Chondrocyte (in vitro differentiated cells): ENCODE results near the gene HBS1L. TPM values are rescaled to one million over a fixed set of nuclear protein-coding genes. Genes with fewer than 3 reads are reported as not detected.

Experiments
- DNase-seq: peaks from one replicate; pipeline ENCODE4 v3.0.0; 2021; ENCODE audit warnings: mixed read lengths, low spot score
- H3K27ac Mint-ChIP-seq: one replicate; pipeline ENCODE4 v1.8.0; 2021; ENCODE audit warnings: mild to moderate bottlenecking, moderate library complexity, mixed read lengths; ENCODE audit not compliant: unreplicated experiment
- H3K27me3 Mint-ChIP-seq: 2 replicates; pipeline ENCODE4 v1.8.0; 2021; ENCODE audit warnings: low read depth, mixed read lengths
- H3K36me3 Mint-ChIP-seq: 2 replicates; pipeline ENCODE4 v1.8.0; 2021; ENCODE audit warnings: low read depth, mixed read lengths
- H3K4me1 Mint-ChIP-seq: 2 replicates; pipeline ENCODE4 v1.8.0; 2021; ENCODE audit warnings: low read depth, mild to moderate bottlenecking, mixed read lengths
- H3K4me3 Mint-ChIP-seq: one replicate; pipeline ENCODE4 v1.8.0; 2021; ENCODE audit warnings: mild to moderate bottlenecking, moderate library complexity, mixed read lengths; ENCODE audit not compliant: unreplicated experiment
- H3K9me3 Mint-ChIP-seq: 2 replicates; pipeline ENCODE4 v1.8.0; 2021; ENCODE audit warnings: low read depth, mixed read lengths
- CTCF ChIP-seq: fragments of 200-600 bp; sonication (generic); IDR thresholded peaks from 2 replicates; pipeline ENCODE4 v1.5.0; 2021; ENCODE audit warnings: antibody characterized with exemption, mild to moderate bottlenecking, moderate library complexity
- total RNA-seq: library from RNA; stranded (reverse); gene quantifications from 3 replicates; pipeline ENCODE4 v1.2.1, GENCODE V29; 2021

Gene HBS1L
- total RNA-seq, 1 donor from 2014 or later = 70.4 TPM

- Mint-ChIP-seq H3K36me3 (peaks cover 6% of the 10 kb centered on the region), H3K4me1 (no peaks in the 10 kb centered on the region), H3K9me3 (peaks cover 15% of the 10 kb centered on the region), H3K27me3 (peaks cover 14% of the 10 kb centered on the region), H3K4me3 (no peak overlapping the region), H3K27ac (no peak overlapping the region)
- DNase-seq = no peak
- TF ChIP-seq CTCF = no peak
Measured at GRCh38 chr6:135086414-135086764, 31.8 kb upstream of the HBS1L start.

GRCh38 chr6:135085700-135086413, 31.2 kb upstream of the HBS1L start:
- DNase-seq = no peak
- H3K27me3 Mint-ChIP-seq = peaks cover 14% of the 10 kb centered on the region
- peaks cover 15% of the 10 kb centered on the region for H3K9me3 Mint-ChIP-seq
- H3K4me1 Mint-ChIP-seq = no peaks in the 10 kb centered on the region
- TF ChIP-seq CTCF = no peak
- no peak overlapping the region for H3K4me3 Mint-ChIP-seq
- H3K36me3 Mint-ChIP-seq = peaks cover 6% of the 10 kb centered on the region
- no peak overlapping the region for H3K27ac Mint-ChIP-seq

- TF ChIP-seq CTCF = no peak
- Mint-ChIP-seq H3K27ac (no peak overlapping the region), H3K4me1 (no peaks in the 10 kb centered on the region), H3K4me3 (no peak overlapping the region), H3K36me3 (peaks cover 6% of the 10 kb centered on the region), H3K27me3 (peaks cover 14% of the 10 kb centered on the region), H3K9me3 (peaks cover 15% of the 10 kb centered on the region)
- DNase-seq = no peak
Measured at GRCh38 chr6:135084916-135085269, 30.3 kb upstream of the HBS1L start.

- Mint-ChIP-seq H3K4me3 (no peak overlapping the region), H3K27me3 (peaks cover 15% of the 10 kb centered on the region), H3K36me3 (peaks cover 6% of the 10 kb centered on the region), H3K4me1 (no peaks in the 10 kb centered on the region), H3K9me3 (peaks cover 15% of the 10 kb centered on the region), H3K27ac (no peak overlapping the region)
- TF ChIP-seq CTCF = no peak
- DNase-seq = no peak
Measured at GRCh38 chr6:135084001-135084915, 29.6 kb upstream of the HBS1L start.

GRCh38 chr6:135081966-135082365, 27.3 kb upstream of the HBS1L start:
- Mint-ChIP-seq H3K4me3 (no peak overlapping the region), H3K27me3 (peaks cover 15% of the 10 kb centered on the region), H3K4me1 (no peaks in the 10 kb centered on the region), H3K9me3 (peaks cover 15% of the 10 kb centered on the region), H3K36me3 (peaks cover 6% of the 10 kb centered on the region), H3K27ac (no peak overlapping the region)
- DNase-seq = no peak
- TF ChIP-seq CTCF = no peak
